GM21526 (cell line): ENCODE data around the gene RAB43.
"Not testable (repeated sequence)": the region's sequence is repeated elsewhere in the genome, so short reads cannot be mapped to it uniquely, and the experiment has no call there.

ENCODE experiments used
- ATAC-seq: cut with Tn5 transposase; IDR thresholded peaks from one replicate; pipeline ENCODE4 v1.9.1; 2021; ENCODE audit warnings: moderate library complexity; ENCODE audit not compliant: unreplicated experiment, low FRiP score

RAB43 gene

DNA sequence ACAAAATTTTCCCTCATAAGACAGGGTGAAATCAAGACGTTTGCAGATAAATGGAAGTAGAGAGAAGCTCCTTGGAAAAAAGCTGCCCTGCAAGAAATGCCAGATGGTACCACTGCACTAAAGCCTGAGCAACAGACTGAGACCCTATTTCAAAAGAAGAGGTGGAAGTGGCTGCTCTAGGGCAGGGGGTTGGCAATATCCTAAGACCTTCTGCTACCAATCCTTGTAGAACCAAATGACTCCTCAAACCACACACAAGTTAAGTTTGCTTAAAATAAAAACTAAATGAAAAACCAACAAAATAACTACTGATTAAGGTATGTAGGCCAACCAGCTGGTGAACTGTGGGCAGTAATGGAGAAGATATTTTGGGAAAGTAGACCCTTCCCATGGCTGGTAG is 21.3 kb downstream of the RAB43 start:
- no peak for ATAC-seq

GRCh38 chr3:129095285-129095684 is 26.3 kb downstream of the RAB43 start:
- ATAC-seq: no peak

DNA sequence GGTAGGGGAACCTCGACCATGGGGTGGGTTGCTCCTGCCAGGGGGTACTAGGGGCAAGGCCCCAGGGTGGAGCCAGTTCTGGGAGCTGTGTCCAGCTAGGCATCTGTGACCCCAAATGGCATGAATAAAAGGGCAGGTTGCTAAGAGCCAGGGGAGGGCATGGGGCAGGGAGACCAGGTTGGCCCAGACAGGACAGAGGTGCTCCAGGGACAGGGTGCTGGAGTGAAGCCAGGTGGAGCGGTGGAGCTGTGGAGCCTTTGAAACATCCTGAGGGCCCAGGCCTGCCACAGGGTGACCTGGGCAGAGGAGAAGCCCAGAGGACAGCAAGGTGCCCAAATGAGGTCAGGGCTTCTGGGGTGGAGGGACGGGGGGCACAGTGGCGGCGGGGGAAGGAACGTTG is 33.3 kb downstream of the RAB43 start:
- not testable (repeated sequence) for ATAC-seq

GRCh38 chr3:129087904-129088303 is 33.7 kb downstream of the RAB43 start:
- ATAC-seq: not testable (repeated sequence)

DNA sequence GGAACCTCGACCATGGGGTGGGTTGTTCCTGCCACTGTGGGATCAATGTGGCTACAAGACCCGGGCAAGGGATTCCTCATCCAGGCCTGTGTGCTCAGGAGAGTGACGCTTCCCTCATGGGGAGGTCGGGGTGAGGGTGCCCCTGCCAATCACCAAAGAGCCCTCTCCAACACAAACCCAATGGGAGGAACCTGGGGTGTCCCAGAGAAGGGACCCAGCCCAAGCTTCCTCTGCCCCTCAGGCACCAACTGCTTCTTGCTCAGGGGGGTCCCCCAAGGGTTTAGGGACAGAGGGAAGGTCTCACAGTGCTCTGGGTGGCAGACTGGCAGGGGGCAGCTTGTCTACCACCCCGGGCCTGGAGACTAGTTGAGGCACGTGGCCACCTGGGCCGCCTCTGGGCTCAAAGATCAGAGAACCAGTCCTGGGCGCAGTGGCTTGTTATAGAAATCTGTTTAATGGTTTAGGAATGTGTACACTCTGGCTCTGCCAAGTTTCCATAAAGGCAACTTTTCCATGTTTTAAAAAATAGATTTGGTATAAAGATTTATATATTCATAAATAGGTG is 34.4 kb downstream of the RAB43 start:
- ATAC-seq: no peak

GRCh38 chr3:129085818-129086217 is 35.8 kb downstream of the RAB43 start:
- ATAC-seq: no peak

GRCh38 chr3:129085165-129085715 is 36.4 kb downstream of the RAB43 start:
- ATAC-seq: no peak

DNA sequence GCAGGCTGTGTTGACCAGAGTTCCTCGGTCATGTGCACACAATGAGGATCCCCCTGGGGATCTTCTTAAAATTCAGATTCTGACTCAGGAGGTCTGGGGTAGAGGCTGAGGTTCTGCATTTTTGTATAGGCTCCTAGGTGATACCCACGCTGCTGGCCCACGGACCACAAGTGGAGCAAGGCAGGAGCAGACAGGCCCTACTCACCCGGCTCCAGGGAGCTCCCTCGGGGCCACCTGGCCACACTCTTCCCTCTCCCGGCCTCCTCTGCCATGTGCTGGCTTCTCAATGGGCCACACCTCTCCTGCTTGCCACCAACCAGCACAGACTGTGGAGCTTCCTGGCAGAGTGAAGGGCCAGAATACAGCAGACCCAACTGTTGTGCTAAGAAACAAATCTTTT is 37.1 kb downstream of the RAB43 start:
- ATAC-seq: no peak

DNA sequence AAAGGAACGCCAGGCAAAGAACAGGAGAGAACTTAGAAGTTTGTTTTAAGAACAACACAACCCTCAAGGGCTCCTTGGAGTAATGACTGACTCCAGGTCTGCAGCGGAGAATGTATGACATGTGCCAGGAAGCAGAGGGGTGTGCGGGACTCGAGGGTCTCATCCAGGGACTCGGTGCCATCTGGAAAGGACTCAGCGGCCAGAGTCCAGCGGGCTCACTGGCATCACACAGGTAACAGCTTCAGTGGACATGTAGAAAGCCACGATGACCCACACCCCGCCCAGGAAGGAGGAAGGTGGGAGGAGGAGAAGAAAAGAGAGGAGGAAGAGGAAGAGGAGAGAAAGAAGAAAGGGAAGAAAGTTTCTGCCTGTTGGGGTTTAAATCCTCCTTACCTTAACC is 39.6 kb downstream of the RAB43 start:
- no peak for ATAC-seq

DNA sequence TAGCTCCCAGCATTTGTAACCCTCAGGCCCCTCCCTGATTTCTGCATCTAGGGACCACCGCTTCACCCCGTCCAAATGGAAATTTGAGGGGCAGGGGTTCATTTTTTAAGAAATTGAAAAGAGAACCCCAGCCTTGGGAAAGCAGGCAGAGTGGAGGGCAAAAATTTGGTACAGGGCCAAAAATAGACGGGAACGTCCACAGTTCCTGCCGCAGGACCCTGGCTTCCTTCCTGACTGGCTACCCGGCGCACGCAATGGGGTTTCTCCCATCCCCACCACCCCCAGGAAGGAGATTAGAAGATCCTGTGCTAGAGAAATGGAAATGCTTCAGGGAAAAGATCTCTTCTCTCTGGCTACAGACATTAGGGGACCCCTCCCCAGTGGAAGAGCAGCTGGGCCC is 40.1 kb downstream of the RAB43 start:
- no peak for ATAC-seq

- ATAC-seq: no peak
Observed at GRCh38 chr3:129078510-129078909, 43.1 kb downstream of the RAB43 start.

DNA sequence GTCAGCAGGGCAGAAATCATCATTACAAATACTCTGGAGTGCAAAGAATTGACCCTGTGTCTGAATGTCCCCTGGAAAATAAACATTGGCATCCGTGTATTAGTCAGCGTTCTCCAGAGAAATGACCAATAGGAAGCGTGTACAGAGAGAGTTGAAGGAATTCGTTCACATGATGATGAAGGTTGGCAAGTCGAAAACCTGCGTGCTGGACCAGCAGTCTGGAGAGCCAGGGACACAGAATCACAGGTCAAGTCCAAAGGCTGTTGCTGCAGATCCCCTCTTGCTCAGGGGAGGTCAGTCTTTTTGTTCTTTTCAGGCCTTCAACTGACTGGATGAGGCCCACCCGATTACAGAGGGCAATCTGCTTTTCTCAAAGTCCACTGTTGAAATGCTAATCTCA is 44.4 kb downstream of the RAB43 start:
- no peak for ATAC-seq

GRCh38 chr3:129070086-129070885 is 51.3 kb downstream of the RAB43 start:
- no peak for ATAC-seq

DNA sequence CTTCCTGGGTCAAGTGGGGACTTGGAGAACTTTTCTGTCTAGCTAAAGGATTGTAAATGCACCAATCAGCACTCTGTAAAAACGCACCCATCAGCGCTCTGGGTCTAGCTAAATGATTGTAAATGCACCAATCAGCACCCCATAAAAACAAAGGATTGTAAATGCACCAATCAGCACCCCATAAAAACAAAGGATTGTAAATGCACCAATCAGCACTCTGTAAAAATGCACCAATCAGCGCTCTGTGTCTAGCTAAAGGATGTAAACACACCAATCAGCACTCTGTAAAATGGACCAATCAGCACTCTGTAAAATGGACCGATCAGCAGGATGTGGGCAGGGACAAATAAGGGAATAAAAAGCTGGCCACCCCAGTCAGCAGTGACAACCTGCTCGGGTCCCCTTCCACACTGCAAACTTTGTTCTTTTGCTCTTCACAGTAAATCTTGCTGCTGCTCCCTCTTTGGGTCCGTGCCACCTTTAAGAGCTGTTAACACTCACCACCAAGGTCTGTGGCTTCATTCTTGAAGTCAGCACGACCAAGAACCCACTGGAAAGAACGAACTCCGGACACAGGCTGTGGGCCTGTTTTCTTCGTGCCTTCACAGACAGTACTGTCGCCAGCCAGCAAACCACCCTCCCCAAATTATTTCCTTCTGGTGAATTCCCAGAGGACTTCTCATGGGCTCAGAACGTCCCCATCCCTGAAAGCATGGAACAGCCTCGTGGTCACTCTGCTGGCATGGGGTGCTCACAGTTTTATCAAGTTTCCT is 52.1 kb downstream of the RAB43 start:
- not testable (repeated sequence) for ATAC-seq

GRCh38 chr3:129068291-129068886 is 53.2 kb downstream of the RAB43 start:
- ATAC-seq: no peak

DNA sequence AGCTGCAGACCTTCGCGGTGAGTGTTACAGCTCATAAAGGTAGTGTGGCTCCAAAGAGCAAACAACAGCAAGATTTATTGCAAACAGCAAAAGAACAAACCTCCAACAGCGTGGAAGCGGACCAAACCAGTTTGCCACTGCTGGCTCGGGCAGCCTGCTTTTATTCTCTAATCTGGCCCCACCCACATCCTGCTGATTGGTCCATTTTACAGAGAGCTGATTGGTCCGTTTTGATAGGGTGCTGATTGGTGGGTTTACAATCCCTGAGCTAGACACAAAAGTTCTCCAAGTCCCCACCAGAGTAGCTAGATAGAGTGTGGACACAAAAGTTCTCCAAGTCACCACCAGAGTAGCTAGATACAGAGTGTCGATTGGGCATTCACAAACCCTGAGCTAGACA is 53.9 kb downstream of the RAB43 start:
- ATAC-seq: not testable (repeated sequence)

DNA sequence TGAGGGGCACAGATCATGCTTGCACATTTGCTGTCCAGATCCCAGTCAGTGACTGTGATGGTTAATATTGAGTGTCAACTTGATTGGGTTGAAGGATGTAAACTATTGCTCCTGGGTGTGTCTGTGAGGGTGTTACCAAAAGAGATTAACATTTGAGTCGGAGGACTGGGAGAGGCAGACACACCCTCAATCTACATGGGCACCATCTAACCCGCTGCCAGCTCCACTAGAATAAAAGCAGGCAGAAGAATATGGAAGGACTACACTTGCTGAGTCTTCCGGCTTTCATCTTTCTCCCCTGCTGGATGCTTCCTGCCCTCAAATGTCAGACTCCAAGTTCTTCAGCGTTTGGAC is 55.9 kb downstream of the RAB43 start:
- no peak for ATAC-seq

DNA sequence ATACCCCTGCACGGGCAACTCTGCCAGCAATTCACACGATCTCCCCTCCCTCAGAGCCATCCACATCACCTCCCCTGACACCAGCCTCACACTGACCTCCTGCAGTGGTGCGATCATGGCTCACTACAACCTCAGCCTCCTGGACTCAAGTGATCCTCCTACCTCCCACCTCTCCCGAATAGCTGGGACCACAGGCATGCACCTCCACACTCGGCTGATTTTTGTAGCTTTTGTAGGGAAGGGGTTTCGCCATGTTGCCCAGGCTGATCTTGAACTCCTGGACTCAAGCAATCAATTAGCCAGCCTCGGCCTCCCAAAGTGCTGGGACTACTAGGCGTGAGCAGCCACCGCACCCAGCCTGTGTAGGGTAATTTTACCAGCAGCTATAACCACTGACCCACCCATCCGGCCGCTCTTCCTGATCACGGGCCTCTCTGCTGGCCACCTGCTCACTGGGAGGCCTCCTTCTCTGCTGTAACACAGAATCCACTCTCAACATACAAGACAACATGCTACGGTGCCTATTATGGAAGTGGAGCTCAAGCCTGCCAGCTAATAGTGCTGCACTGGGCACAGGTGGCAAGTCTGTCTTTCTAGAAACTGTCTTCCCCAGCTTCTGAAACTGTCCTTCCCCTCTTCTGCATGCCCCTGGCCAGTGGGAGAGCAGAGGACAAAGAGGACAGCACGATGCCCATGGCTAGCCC is 56.4 kb downstream of the RAB43 start:
- ATAC-seq: no peak

DNA sequence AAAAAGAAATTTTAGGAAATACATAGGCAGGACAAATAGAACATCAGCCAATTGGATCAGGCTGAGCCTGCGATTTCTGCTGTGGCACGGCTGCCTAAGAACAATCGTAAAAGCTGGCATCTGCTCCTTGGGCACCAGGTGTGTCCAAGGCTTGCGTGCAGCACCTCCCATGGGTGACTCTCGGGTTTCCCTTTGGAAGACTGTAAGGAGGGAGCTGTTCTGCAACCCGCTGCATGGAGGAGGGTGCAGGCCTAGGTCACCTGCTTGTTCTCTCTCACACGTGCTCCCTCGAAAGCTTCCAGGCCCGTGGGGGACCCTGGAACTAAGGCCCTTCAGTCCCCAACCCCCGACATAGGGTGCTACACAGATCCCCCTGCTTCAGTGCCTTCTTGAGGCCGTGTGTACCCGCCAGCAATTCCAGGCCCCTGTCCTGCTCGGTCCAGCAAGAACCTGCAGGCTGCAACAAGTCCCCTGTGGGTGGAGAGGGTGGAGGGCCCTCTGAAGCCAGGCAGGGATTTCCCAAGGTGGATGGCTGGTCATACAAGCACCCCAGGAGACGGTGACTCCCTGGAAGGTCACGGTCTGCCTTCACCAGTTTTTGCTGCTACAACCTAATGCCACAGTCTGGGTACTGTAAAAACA is 57.6 kb downstream of the RAB43 start:
- ATAC-seq: no peak

DNA sequence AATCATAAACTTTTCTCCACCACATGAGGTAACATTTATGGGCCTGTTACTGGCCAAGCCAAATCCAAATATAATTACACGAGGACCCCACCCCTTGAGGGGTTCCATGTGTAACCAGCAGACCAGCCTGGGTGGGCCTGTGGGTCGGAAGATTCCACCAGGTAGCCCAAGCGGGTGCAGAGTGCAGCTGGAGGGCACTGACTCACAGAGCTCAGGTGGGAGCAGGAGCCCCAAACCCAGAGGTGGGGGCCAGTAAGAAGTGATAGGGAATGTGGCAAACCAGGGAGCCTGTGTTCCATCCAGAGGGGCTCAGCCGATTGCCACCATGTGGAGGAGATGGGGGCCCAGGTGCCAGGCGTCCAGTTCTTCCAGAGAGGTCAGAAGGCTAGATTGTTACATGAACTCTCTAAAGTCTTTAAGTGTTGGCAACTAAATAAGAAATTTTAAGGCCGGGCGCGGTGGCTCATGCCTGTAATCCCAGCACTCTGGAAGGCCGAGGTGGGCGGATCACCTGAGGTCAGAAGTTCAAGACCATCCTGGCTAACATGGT is 58.4 kb downstream of the RAB43 start:
- no peak for ATAC-seq
